Brain microvascular endothelial cell (primary cell): ENCODE data around the gene NPAS4.

Experiments
- DNase-seq: peaks from one replicate; pipeline ENCODE4 v3.0.0-alpha.2; 2020
- H3K27ac ChIP-seq: fragments of 250-450 bp; sonication (Bioruptor Pico); 2 replicates; pipeline ENCODE4 v1.5.1; 2020; ENCODE audit warnings: mild to moderate bottlenecking, moderate library complexity
- H3K27me3 ChIP-seq: fragments of 250-450 bp; sonication (Bioruptor Pico); replicated peaks from 2 replicates; pipeline ENCODE4 v1.5.1; 2020; ENCODE audit warnings: mild to moderate bottlenecking
- H3K36me3 ChIP-seq: fragments of 250-450 bp; sonication (Bioruptor Pico); replicated peaks from 2 replicates; pipeline ENCODE4 v1.5.1; 2020; ENCODE audit warnings: mild to moderate bottlenecking
- H3K4me3 ChIP-seq: 2 replicates; pipeline ENCODE4 v1.5.1; 2011; ENCODE audit warnings: low read depth, mild to moderate bottlenecking, control low read depth, low read length, moderate library complexity
- CTCF ChIP-seq: IDR thresholded peaks from 2 replicates; pipeline ENCODE4 v1.5.1; 2011; ENCODE audit warnings: low read depth, mild to moderate bottlenecking, moderate library complexity, low read length, control low read depth, inconsistent platforms; ENCODE audit errors: missing control alignments
- in situ Hi-C: cut with HindIII; loops from 2 replicates; pipeline ENCODE4 v1.10.0; 2017; ENCODE audit warnings: low sequenced_read_pairs, low pct_ligation_motif_present

NPAS4 gene

GRCh38 chr11:66469441-66469840 is 48.6 kb downstream of the NPAS4 start:
- Histone ChIP-seq H3K4me3 (no peak overlapping the region), H3K27me3 (no peaks in the 10 kb centered on the region), H3K36me3 (peaks cover 7% of the 10 kb centered on the region), H3K27ac (no peak overlapping the region)
- DNase-seq: no peak
- in situ Hi-C loops: no loop called here
- TF ChIP-seq CTCF: no peak

- Histone ChIP-seq H3K27ac (no peak overlapping the region), H3K36me3 (peaks cover 7% of the 10 kb centered on the region), H3K27me3 (no peaks in the 10 kb centered on the region), H3K4me3 (no peak overlapping the region)
- in situ Hi-C loops: no loop called here
- no peak for DNase-seq
- TF ChIP-seq CTCF: no peak
Observed at GRCh38 chr11:66470015-66470414, 49.2 kb downstream of the NPAS4 start.

GRCh38 chr11:66471142-66471541 is 50.3 kb downstream of the NPAS4 start:
- TF ChIP-seq CTCF: no peak
- Histone ChIP-seq H3K36me3 (peaks cover 7% of the 10 kb centered on the region), H3K27ac (no peak overlapping the region), H3K4me3 (no peak overlapping the region), H3K27me3 (no peaks in the 10 kb centered on the region)
- DNase-seq: no peak
- in situ Hi-C loops: no loop called here

DNA sequence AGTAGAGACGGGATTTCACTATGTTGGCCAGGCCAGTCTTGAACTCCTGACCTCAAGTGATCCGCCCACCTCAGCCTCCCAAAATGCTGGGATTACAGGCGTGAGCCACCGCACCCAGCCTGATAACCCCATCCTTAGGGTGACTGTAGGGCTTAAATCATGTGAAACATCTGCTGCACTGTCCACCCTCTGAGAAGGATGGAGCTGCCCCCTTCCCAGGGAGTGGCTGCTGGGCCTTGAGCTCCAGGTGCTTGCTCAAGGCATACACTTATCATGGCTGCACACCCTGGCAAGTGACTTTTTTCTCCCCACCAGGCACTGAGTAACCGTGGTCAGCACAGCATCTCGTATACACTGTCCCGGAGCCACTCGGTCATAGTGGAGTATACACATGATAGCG is 51.2 kb downstream of the NPAS4 start:
- in situ Hi-C loops: no loop called here
- Histone ChIP-seq H3K4me3 (no peak overlapping the region), H3K27ac (no peak overlapping the region), H3K27me3 (no peaks in the 10 kb centered on the region), H3K36me3 (peaks cover 7% of the 10 kb centered on the region)
- TF ChIP-seq CTCF: no peak
- no peak for DNase-seq

DNA sequence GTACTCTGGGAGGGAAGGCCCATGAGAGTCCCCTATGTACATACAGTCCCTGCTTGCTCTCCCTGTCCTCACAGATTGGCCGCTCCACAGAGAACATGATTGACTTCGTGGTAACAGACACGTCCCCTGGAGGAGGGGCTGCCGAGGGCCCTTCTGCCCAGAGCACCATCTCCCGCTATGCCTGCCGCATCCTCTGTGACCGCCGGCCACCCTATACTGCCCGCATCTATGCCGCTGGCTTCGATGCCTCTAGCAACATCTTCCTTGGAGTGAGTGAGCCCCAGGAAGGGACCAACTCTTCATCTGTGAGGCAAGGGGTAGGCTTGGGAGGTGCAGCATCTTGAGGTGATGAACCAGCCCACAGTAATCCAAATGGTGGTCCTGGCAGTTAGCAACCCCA is 52.3 kb downstream of the NPAS4 start:
- no peaks in the 10 kb centered on the region for H3K27me3 ChIP-seq

More for the DNA sequence above, 52.3 kb downstream of the NPAS4 start:
- no peak for DNase-seq
- in situ Hi-C loops: no loop called here
- Histone ChIP-seq H3K36me3 (peaks cover 7% of the 10 kb centered on the region), H3K4me3 (no peak overlapping the region), H3K27ac (no peak overlapping the region)
- no peak for TF ChIP-seq CTCF
